Muscle of leg (tissue), 11 donors: Measurements from ENCODE around the gene SERGEF. TPM values are rescaled to one million over a fixed set of nuclear protein-coding genes. Genes with fewer than 3 reads are reported as not detected.

Experiments used
- DNase-seq: peaks from one replicate; pipeline ENCODE4 v3.0.0; 2013
- H3K27ac ChIP-seq: one replicate; pipeline ENCODE4 v1.5.1; 2013; ENCODE audit warnings: mild to moderate bottlenecking, low read length, control low read depth
- H3K27me3 ChIP-seq: one replicate; pipeline ENCODE4 v1.6.1; 2013; ENCODE audit warnings: low read length; ENCODE audit not compliant: control insufficient read depth, insufficient read depth
- H3K36me3 ChIP-seq: one replicate; pipeline ENCODE4 v1.6.1; 2013; ENCODE audit warnings: low read length; ENCODE audit not compliant: control insufficient read depth, insufficient read depth
- H3K4me1 ChIP-seq: one replicate; pipeline ENCODE4 v1.6.1; 2013; ENCODE audit warnings: low read length; ENCODE audit not compliant: control insufficient read depth, insufficient read depth
- H3K4me3 ChIP-seq: one replicate; pipeline ENCODE4 v1.5.1; 2013; ENCODE audit warnings: low read length, control low read depth
- H3K9me3 ChIP-seq: replicated peaks from 2 replicates; pipeline ENCODE4 v1.6.1; 2013; ENCODE audit warnings: low read depth, low read length; ENCODE audit not compliant: control insufficient read depth
- WGBS: methylation state at CpG from one replicate; pipeline ENCODE4 v1.1.5; 2013; ENCODE audit warnings: missing lambda C conversion rate; ENCODE audit not compliant: insufficient coverage; 5-methylcytosine and 5-hydroxymethylcytosine counted together
- polyA plus RNA-seq, 8 donors: library from polyadenylated mRNA; unstranded; fragments of 120-200 nt; gene quantifications; one replicate each; pipeline versions ENCODE4 v1.2.1 to v1.2.3, GENCODE V29; 2013; ENCODE audit warnings: inconsistent platforms in 1 of 8, low replicate concordance in 1 of 8; ENCODE audit not compliant: insufficient read length in 8 of 8, insufficient read depth in 1 of 8
- total RNA-seq: library from RNA; stranded (reverse); fragments of 120-200 nt; gene quantifications from one replicate; pipeline ENCODE4 v1.2.4, GENCODE V29; 2013

Gene SERGEF
- total and polyA plus RNA-seq, 9 donors: 8.8 to 15.7 (median 11.9) TPM

GRCh38 chr11:17985517-17985916, 27.3 kb downstream of the SERGEF start:
- H3K4me1 ChIP-seq: no peaks in the 10 kb centered on the region
- H3K9me3 ChIP-seq: no peaks in the 10 kb centered on the region
- no peak for DNase-seq
- no peak overlapping the region for H3K27ac ChIP-seq
- no peak overlapping the region for H3K4me3 ChIP-seq
- H3K27me3 ChIP-seq: no peaks in the 10 kb centered on the region
- WGBS: 83% methylated on average over 1 of the region's 1 CpG
- peaks cover 2% of the 10 kb centered on the region for H3K36me3 ChIP-seq

GRCh38 chr11:17983569-17983968, 29.3 kb downstream of the SERGEF start:
- Histone ChIP-seq H3K4me1 (no peaks in the 10 kb centered on the region), H3K9me3 (no peaks in the 10 kb centered on the region), H3K27me3 (no peaks in the 10 kb centered on the region), H3K27ac (no peak overlapping the region), H3K4me3 (no peak overlapping the region), H3K36me3 (peaks cover 2% of the 10 kb centered on the region)
- DNase-seq: no peak
- no CpG with 5 or more reads among the region's 1 CpG for WGBS

- H3K9me3 ChIP-seq: no peaks in the 10 kb centered on the region
- no peak overlapping the region for H3K27ac ChIP-seq
- no peaks in the 10 kb centered on the region for H3K4me1 ChIP-seq
- H3K36me3 ChIP-seq: no peaks in the 10 kb centered on the region
- DNase-seq: peak; percentile 22
- no peaks in the 10 kb centered on the region for H3K27me3 ChIP-seq
- 24% methylated on average over 3 of the region's 7 CpGs for WGBS
- no peak overlapping the region for H3K4me3 ChIP-seq
Observed at GRCh38 chr11:17979770-17980371, 33.0 kb downstream of the SERGEF start.

- DNase-seq: peak; percentile 40
- WGBS: 80% methylated on average over 4 of the region's 5 CpGs
- no peak overlapping the region for H3K27ac ChIP-seq
- H3K4me3 ChIP-seq: no peak overlapping the region
- H3K4me1 ChIP-seq: no peaks in the 10 kb centered on the region
- no peaks in the 10 kb centered on the region for H3K9me3 ChIP-seq
- H3K36me3 ChIP-seq: no peaks in the 10 kb centered on the region
- no peaks in the 10 kb centered on the region for H3K27me3 ChIP-seq
Observed at GRCh38 chr11:17978553-17979287, 34.1 kb downstream of the SERGEF start.

- Histone ChIP-seq H3K27me3 (no peaks in the 10 kb centered on the region), H3K36me3 (no peaks in the 10 kb centered on the region), H3K27ac (no peak overlapping the region), H3K4me1 (no peaks in the 10 kb centered on the region), H3K4me3 (no peak overlapping the region), H3K9me3 (no peaks in the 10 kb centered on the region)
- no peak for DNase-seq
- no CpG with 5 or more reads among the region's 1 CpG for WGBS
Observed at GRCh38 chr11:17976651-17977050, 36.2 kb downstream of the SERGEF start.

- Histone ChIP-seq H3K36me3 (no peaks in the 10 kb centered on the region), H3K27me3 (no peaks in the 10 kb centered on the region), H3K9me3 (no peaks in the 10 kb centered on the region), H3K4me3 (no peak overlapping the region), H3K4me1 (no peaks in the 10 kb centered on the region), H3K27ac (no peak overlapping the region)
- peak; percentile 23 for DNase-seq
Observed at GRCh38 chr11:17974246-17974645, 38.6 kb downstream of the SERGEF start.

GRCh38 chr11:17972987-17973386, 39.9 kb downstream of the SERGEF start:
- peak; percentile 80 for DNase-seq
- Histone ChIP-seq H3K36me3 (no peaks in the 10 kb centered on the region), H3K27ac (no peak overlapping the region), H3K27me3 (no peaks in the 10 kb centered on the region), H3K4me3 (no peak overlapping the region), H3K4me1 (no peaks in the 10 kb centered on the region), H3K9me3 (no peaks in the 10 kb centered on the region)
- 18% methylated on average over 5 of the region's 5 CpGs for WGBS

GRCh38 chr11:17968206-17968605, 44.6 kb downstream of the SERGEF start:
- no peak for DNase-seq
- WGBS: no CpG with 5 or more reads among the region's 1 CpG
- H3K4me1 ChIP-seq: no peaks in the 10 kb centered on the region
- H3K9me3 ChIP-seq: no peaks in the 10 kb centered on the region
- no peak overlapping the region for H3K27ac ChIP-seq
- no peak overlapping the region for H3K4me3 ChIP-seq
- H3K27me3 ChIP-seq: no peaks in the 10 kb centered on the region
- no peaks in the 10 kb centered on the region for H3K36me3 ChIP-seq

GRCh38 chr11:17967661-17968060, 45.2 kb downstream of the SERGEF start:
- Histone ChIP-seq H3K27ac (no peak overlapping the region), H3K4me3 (no peak overlapping the region), H3K4me1 (no peaks in the 10 kb centered on the region), H3K27me3 (no peaks in the 10 kb centered on the region), H3K9me3 (no peaks in the 10 kb centered on the region), H3K36me3 (no peaks in the 10 kb centered on the region)
- no peak for DNase-seq

- peak; percentile 40 for DNase-seq
Observed at GRCh38 chr11:17960091-17960490, 52.8 kb downstream of the SERGEF start.

GRCh38 chr11:17958446-17958845, 54.4 kb downstream of the SERGEF start:
- DNase-seq: no peak
- Histone ChIP-seq H3K9me3 (no peaks in the 10 kb centered on the region), H3K4me1 (peaks cover 6% of the 10 kb centered on the region), H3K36me3 (no peaks in the 10 kb centered on the region), H3K27me3 (no peaks in the 10 kb centered on the region), H3K27ac (no peak overlapping the region), H3K4me3 (no peak overlapping the region)
- WGBS: no CpG with 5 or more reads among the region's 2 CpGs

More at GRCh38 chr11:17960091-17960490, 52.8 kb downstream of the SERGEF start:
- no peaks in the 10 kb centered on the region for H3K4me1 ChIP-seq
- H3K36me3 ChIP-seq: no peaks in the 10 kb centered on the region
- no peaks in the 10 kb centered on the region for H3K9me3 ChIP-seq
- H3K27me3 ChIP-seq: no peaks in the 10 kb centered on the region
- H3K27ac ChIP-seq: no peak overlapping the region
- no peak overlapping the region for H3K4me3 ChIP-seq
